Fibroblast of lung (primary cell): ENCODE results near the gene DCAF5.

ENCODE experiments used
- CTCF ChIP-seq, 2 donors: IDR thresholded peaks in 1 of 2; conservative IDR thresholded peaks in 1 of 2; 1 replicate in 1 of 2; 2 replicates in 1 of 2; pipeline ENCODE4 v1.5.1; 2011 to 2012; ENCODE audit warnings: low read length in 2 of 2, control low read depth in 1 of 2, inconsistent platforms in 1 of 2, low read depth in 1 of 2, mild to moderate bottlenecking in 1 of 2
- EZH2 ChIP-seq: IDR thresholded peaks from 2 replicates; pipeline ENCODE4 v1.5.1; 2012; ENCODE audit warnings: low read length, control low read depth, mild to moderate bottlenecking; ENCODE audit errors: missing control alignments

- TF ChIP-seq CTCF (conservative IDR thresholded peaks at IDR 0.05 in 1 of 2, IDR thresholded peaks at IDR 0.05 in 1 of 2; ENCODE audit: low read depth in 1 of 2, low read length in 2 of 2) = no peak
- no peak for TF ChIP-seq EZH2
Observed at GRCh38 chr14:69037790-69038454, 115.0 kb downstream of the DCAF5 start.
